Stimulated activated CD4-positive, alpha-beta T cell treated with anti-CD3 and anti-CD28 coated beads, Interleukin-15, amount 100 ng/mL, for 1 hour (primary cell): ENCODE measurements around the gene RHOF.
"Not testable (repeated sequence)": the region's sequence is repeated elsewhere in the genome, so short reads cannot be mapped to it uniquely, and the experiment has no call there.

Experiments
- DNase-seq, 2 donors: peaks; one replicate each; pipeline ENCODE4 v3.0.0-alpha.2; 2020; ENCODE audit warnings: low read depth in 1 of 2, low spot score in 1 of 2

Gene RHOF

DNA sequence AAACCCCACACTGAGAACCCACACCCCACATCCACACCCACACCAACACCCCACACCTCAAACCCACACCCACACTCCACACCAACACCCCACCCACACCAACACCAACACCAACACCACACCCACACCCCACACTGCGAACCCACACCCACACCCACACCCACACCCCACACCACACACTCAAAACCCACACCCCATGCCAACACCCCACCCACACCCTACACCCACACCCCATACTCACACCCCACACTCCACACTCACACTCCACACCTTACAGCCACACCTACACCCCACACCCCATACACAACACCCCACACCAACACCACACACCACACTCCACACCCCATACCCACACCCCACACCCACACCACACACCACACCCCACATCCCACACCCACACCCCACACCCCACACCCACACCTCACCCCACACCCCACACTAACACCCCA lies 43.0 kb downstream of the RHOF start:
- DNase-seq, result no peak

DNA sequence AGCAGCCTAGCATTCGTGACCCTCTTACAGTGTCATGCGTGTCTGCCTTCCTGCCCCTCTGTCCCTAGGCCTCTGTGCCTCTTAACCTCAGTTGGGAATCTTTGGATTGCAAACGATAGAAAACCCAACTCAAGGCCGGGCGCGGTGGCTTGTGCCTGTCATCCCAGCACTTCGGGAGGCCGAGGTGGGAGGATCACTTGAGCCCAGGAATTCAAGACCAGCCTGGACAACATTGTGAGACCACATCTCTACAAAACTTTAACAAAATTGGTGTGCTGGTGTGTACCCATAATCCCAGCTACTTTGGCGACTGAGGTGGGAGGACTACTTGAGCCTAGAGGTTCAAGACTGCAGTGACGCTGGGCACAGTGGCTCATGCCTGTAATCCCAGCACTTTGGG lies 44.2 kb downstream of the RHOF start:
- DNase-seq, result no peak

GRCh38 chr12:121748571-121749265 lies 44.8 kb downstream of the RHOF start:
- no peak for DNase-seq

DNA sequence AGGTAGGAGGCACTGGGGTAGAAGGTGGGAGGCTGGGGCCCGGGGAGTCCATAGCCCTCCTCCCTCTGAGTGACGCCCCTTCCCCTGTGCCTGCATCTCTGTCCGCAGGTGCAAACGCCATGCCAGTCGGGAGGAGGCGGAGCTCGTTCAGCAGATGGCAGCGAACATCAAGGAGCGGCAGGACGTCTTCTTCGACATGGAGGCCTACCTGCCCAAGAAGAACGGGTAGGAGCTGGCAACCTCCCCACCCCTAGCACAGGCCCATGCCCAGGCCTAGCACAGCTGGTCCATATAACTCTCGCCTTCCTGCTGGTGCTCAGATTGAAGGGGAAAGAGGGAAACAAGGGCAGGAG lies 45.3 kb downstream of the RHOF start:
- no peak for DNase-seq

GRCh38 chr12:121745545-121745944 lies 47.9 kb downstream of the RHOF start:
- not testable (repeated sequence) for DNase-seq

DNA sequence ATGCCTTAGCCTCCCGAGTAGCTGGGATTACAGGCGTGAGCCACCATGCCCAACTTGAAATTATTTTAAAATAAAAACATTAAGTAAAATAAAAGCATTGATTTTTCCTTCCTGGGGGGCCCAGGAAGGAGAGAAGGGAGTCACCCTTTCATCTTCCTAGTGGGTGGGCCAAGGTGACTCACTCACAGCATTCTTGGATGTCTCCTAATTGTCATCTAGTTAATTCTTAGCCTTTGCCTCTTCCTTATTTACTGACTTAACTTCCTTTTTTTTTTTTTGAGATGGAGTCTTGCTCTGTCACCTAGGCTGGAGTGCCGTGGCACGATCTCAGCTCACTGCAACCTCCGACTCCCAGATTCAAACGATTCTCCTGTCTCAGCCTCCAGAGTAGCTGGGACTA lies 51.7 kb downstream of the RHOF start:
- DNase-seq, result no peak

DNA sequence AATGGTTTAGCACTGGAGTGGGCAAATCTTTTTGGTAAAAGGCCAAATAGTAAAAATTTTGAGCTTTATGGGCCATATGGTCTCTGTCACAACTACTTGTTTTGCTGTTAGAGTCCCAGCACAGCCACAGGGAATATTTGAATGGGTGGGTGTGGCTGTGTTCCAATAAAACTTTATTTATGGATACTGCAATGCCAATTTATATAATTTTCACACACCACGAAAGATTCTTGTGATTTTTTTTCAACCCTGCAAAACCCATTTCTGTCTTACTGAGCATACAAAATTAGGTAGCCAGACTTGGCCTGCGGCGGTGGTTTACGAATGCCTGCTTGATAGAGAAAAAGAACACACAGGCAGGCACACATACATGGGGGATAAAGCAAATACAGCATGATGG lies 52.6 kb downstream of the RHOF start:
- no peak for DNase-seq

DNA sequence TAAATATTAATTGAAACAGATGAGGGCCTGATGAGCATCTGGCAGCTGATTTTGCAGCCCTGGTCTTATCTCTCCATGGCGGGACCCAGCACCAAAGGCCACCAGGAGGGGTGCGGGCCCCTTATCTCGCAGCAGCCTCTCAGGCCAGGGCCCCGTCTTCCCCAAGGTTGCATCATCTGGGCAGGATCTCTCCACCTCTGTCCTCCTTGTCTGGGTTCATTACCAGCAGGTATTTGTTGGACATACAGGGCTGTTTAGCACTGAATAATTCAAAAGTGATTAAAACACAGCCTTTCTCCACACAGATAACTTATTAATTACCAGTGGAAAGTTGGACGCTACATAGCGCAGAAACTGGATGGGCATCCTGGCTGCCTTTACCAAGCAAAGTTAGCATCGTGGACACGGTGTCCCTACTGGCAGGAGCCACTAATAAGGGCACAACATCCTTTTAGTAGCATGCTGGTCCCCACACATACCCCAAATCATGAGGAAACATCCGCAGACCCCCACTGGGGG lies 55.1 kb downstream of the RHOF start:
- no peak for DNase-seq

DNA sequence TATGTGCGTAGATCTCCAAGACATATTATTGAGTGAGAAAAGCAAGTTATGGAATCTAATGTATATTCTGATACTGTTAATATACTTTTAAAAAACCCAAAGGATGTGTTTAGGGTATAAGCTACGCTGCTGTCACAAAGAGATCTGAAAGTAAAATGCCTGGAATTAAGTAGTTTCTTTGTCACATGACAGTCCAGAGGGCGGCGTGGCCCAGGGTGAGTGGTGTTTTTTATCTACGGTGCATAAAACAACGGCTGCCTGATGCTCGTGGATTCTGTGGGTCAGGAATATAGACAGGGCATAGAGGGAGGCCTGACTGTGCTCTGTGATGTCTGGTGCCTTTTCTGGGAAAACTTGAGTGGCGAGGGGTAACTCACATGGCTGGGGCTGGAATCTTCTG lies 59.6 kb downstream of the RHOF start:
- DNase-seq, result no peak

DNA sequence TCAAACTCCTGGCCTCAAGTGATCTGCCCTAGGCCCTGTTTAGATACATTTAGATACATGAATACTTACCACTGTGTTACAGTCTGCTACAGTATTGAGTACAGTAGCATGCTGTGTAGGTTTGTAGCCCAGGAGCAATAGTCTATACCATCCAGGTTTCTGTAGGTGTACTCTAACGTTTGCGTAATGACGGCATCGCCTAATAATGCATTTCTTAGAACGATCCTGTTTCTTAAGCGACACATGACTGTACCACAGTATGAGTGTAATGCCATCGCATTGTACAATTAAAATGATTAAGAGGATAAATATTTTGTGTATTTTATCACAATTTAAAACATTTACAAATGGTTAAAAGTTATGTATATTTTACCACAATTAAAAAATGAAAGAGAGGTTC lies 62.0 kb downstream of the RHOF start:
- DNase-seq, result no peak

GRCh38 chr12:121729021-121729420 lies 64.5 kb downstream of the RHOF start:
- DNase-seq, result no peak
